ENCODE measurements around the gene TPD52L2.

Gene TPD52L2

GRCh38 chr20:63831993-63832686, 32.9 kb upstream of the TPD52L2 start:
- H3K79me1 ChIP-seq (ENCODE audit: low read depth, low read length) = peaks cover 2% of the 10 kb centered on the region
- peak overlapping the region; percentile 87 for H3K4me2 ChIP-seq (ENCODE audit: insufficient read depth, low read length, poor library complexity, severe bottlenecking)
- peak overlapping the region; percentile 89 for H3K18ac ChIP-seq (ENCODE audit: low read length)
- H2BK15ac ChIP-seq (ENCODE audit: low read length) = peak overlapping the region; percentile 79
- WGBS, 2 donors (ENCODE audit: extremely low coverage in 2 of 2, insufficient read length in 2 of 2, insufficient replicate concordance in 1 of 2) = no CpG with 5 or more reads among the region's 76 CpGs
- peak overlapping the region; percentile 37 for H3K23ac ChIP-seq (ENCODE audit: low read depth, low read length, poor library complexity)
- no peaks in the 10 kb centered on the region for H3K9me3 ChIP-seq (replicated peaks in 1 of 2; ENCODE audit: control insufficient read depth in 2 of 2, insufficient read depth in 1 of 2, low read depth in 1 of 2, low read length in 2 of 2)
- no peaks in the 10 kb centered on the region for H3K36me3 ChIP-seq (replicated peaks in 1 of 2; ENCODE audit: control insufficient read depth in 2 of 2, insufficient read depth in 2 of 2, low read length in 2 of 2)
- H3K27me3 ChIP-seq (ENCODE audit: control insufficient read depth in 3 of 3, insufficient read depth in 3 of 3, low read depth in 1 of 3, low read length in 3 of 3) = peaks cover 0 to 31% (median 10%) of the 10 kb centered on the region in 3 experiments
- H3K4me3 ChIP-seq (ENCODE audit: low read length in 2 of 2) = peak overlapping the region in 1 of 2 donors; percentile 84
- H3K27ac ChIP-seq (replicated peaks; ENCODE audit: low read length) = no peak overlapping the region
- peaks cover 26 to 36% of the 10 kb centered on the region in 2 donors for H3K4me1 ChIP-seq (ENCODE audit: control insufficient read depth in 2 of 2, insufficient read depth in 1 of 2, low read depth in 1 of 2, low read length in 2 of 2)
- DNase-seq (ENCODE audit: low spot score) = no peak
- no peak overlapping the region for H4K8ac ChIP-seq (ENCODE audit: low read depth, low read length)
- H3K4ac ChIP-seq (ENCODE audit: low read length) = no peak overlapping the region
- peak overlapping the region; percentile 53 for H2BK5ac ChIP-seq (ENCODE audit: low read length)
- H2BK120ac ChIP-seq (ENCODE audit: low read depth, low read length) = peak overlapping the region; percentile 47
- peak overlapping the region; percentile 46 for H2BK12ac ChIP-seq (ENCODE audit: low read length)
- peak overlapping the region; percentile 72 for H3K9ac ChIP-seq (ENCODE audit: low read depth, low read length, poor library complexity)
- H4K91ac ChIP-seq (ENCODE audit: low read depth, low read length, poor library complexity) = no peak overlapping the region
- peak overlapping the region; percentile 86 for H2AK5ac ChIP-seq (ENCODE audit: low read depth, low read length)
- H3K14ac ChIP-seq (ENCODE audit: low read length) = no peak overlapping the region
- no peak overlapping the region for H2AFZ ChIP-seq (ENCODE audit: low read length)

- no peak overlapping the region for H3K4me2 ChIP-seq (ENCODE audit: insufficient read depth, low read length, poor library complexity, severe bottlenecking)
- H4K8ac ChIP-seq (ENCODE audit: low read depth, low read length) = no peak overlapping the region
- WGBS, 2 donors (ENCODE audit: extremely low coverage in 2 of 2, insufficient read length in 2 of 2, insufficient replicate concordance in 1 of 2) = no CpG with 5 or more reads among the region's 20 CpGs
- H2BK5ac ChIP-seq (ENCODE audit: low read length) = peak overlapping the region; percentile 97
- H2AK5ac ChIP-seq (ENCODE audit: low read depth, low read length) = peak overlapping the region; percentile 99
- no peak overlapping the region for H3K27ac ChIP-seq (replicated peaks; ENCODE audit: low read length)
- H3K4ac ChIP-seq (ENCODE audit: low read length) = peak overlapping the region; percentile 79
- H3K27me3 ChIP-seq (ENCODE audit: control insufficient read depth in 3 of 3, insufficient read depth in 3 of 3, low read depth in 1 of 3, low read length in 3 of 3) = peaks cover 0 to 28% (median 10%) of the 10 kb centered on the region in 3 experiments
- peaks cover 20 to 31% of the 10 kb centered on the region in 2 donors for H3K4me1 ChIP-seq (ENCODE audit: control insufficient read depth in 2 of 2, insufficient read depth in 1 of 2, low read depth in 1 of 2, low read length in 2 of 2)
- H2BK15ac ChIP-seq (ENCODE audit: low read length) = peak overlapping the region; percentile 95
- DNase-seq (ENCODE audit: low spot score) = no peak
- H2AFZ ChIP-seq (ENCODE audit: low read length) = no peak overlapping the region
- peak overlapping the region; percentile 11 for H4K91ac ChIP-seq (ENCODE audit: low read depth, low read length, poor library complexity)
- H3K14ac ChIP-seq (ENCODE audit: low read length) = peak overlapping the region; percentile 73
- H3K9me3 ChIP-seq (replicated peaks in 1 of 2; ENCODE audit: control insufficient read depth in 2 of 2, insufficient read depth in 1 of 2, low read depth in 1 of 2, low read length in 2 of 2) = no peaks in the 10 kb centered on the region
- H3K79me1 ChIP-seq (ENCODE audit: low read depth, low read length) = no peaks in the 10 kb centered on the region
- H3K18ac ChIP-seq (ENCODE audit: low read length) = peak overlapping the region; percentile 98
- H2BK12ac ChIP-seq (ENCODE audit: low read length) = no peak overlapping the region
- H3K36me3 ChIP-seq (replicated peaks in 1 of 2; ENCODE audit: control insufficient read depth in 2 of 2, insufficient read depth in 2 of 2, low read length in 2 of 2) = no peaks in the 10 kb centered on the region
- no peak overlapping the region for H3K4me3 ChIP-seq (ENCODE audit: low read length in 2 of 2)
- H3K23ac ChIP-seq (ENCODE audit: low read depth, low read length, poor library complexity) = peak overlapping the region; percentile 68
- no peak overlapping the region for H2BK120ac ChIP-seq (ENCODE audit: low read depth, low read length)
- peak overlapping the region; percentile 55 for H3K9ac ChIP-seq (ENCODE audit: low read depth, low read length, poor library complexity)
Observed at GRCh38 chr20:63833776-63834490, 31.1 kb upstream of the TPD52L2 start.

- peak overlapping the region; percentile 97 for H2BK5ac ChIP-seq (ENCODE audit: low read length)
- no peaks in the 10 kb centered on the region for H3K36me3 ChIP-seq (replicated peaks in 1 of 2; ENCODE audit: control insufficient read depth in 2 of 2, insufficient read depth in 2 of 2, low read length in 2 of 2)
- no peak overlapping the region for H2BK12ac ChIP-seq (ENCODE audit: low read length)
Observed at GRCh38 chr20:63834491-63834880, 30.6 kb upstream of the TPD52L2 start.

More at GRCh38 chr20:63834491-63834880, 30.6 kb upstream of the TPD52L2 start:
- Histone ChIP-seq H4K8ac (ENCODE audit: low read depth, low read length) (no peak overlapping the region), H3K27me3 (ENCODE audit: control insufficient read depth in 3 of 3, insufficient read depth in 3 of 3, low read depth in 1 of 3, low read length in 3 of 3) (peaks cover 0 to 23% (median 10%) of the 10 kb centered on the region in 3 experiments), H3K18ac (ENCODE audit: low read length) (peak overlapping the region; percentile 98), H2AFZ (ENCODE audit: low read length) (peak overlapping the region; percentile 76), H2BK15ac (ENCODE audit: low read length) (peak overlapping the region; percentile 95), H3K4me2 (ENCODE audit: insufficient read depth, low read length, poor library complexity, severe bottlenecking) (no peak overlapping the region), H3K9me3 (replicated peaks in 1 of 2; ENCODE audit: control insufficient read depth in 2 of 2, insufficient read depth in 1 of 2, low read depth in 1 of 2, low read length in 2 of 2) (no peaks in the 10 kb centered on the region), H3K27ac (replicated peaks; ENCODE audit: low read length) (no peak overlapping the region), H2AK5ac (ENCODE audit: low read depth, low read length) (peak overlapping the region; percentile 99), H3K9ac (ENCODE audit: low read depth, low read length, poor library complexity) (no peak overlapping the region), H3K14ac (ENCODE audit: low read length) (peak overlapping the region; percentile 85), H3K79me1 (ENCODE audit: low read depth, low read length) (no peaks in the 10 kb centered on the region), H4K91ac (ENCODE audit: low read depth, low read length, poor library complexity) (peak overlapping the region; percentile 11), H3K4ac (ENCODE audit: low read length) (peak overlapping the region; percentile 79), H3K4me1 (ENCODE audit: control insufficient read depth in 2 of 2, insufficient read depth in 1 of 2, low read depth in 1 of 2, low read length in 2 of 2) (peaks cover 15 to 25% of the 10 kb centered on the region in 2 donors), H3K4me3 (ENCODE audit: low read length in 2 of 2) (no peak overlapping the region), H2BK120ac (ENCODE audit: low read depth, low read length) (no peak overlapping the region), H3K23ac (ENCODE audit: low read depth, low read length, poor library complexity) (peak overlapping the region; percentile 68)
- WGBS, 2 donors (ENCODE audit: extremely low coverage in 2 of 2, insufficient read length in 2 of 2, insufficient replicate concordance in 1 of 2) = no CpG with 5 or more reads among the region's 9 CpGs
- DNase-seq (ENCODE audit: low spot score) = no peak
